DND-41 (cell line): ENCODE data around the gene NGDN.
"Not testable (repeated sequence)": the region's sequence is repeated elsewhere in the genome, so short reads cannot be mapped to it uniquely, and the experiment has no call there.

Experiments used
- ATAC-seq: fragments of 200-7000 bp; cut with Tn5 transposase; 3 replicates; pipeline ENCODE4 v1.9.1; 2021; ENCODE audit warnings: low read depth; ENCODE audit not compliant: insufficient read depth
- DNase-seq: peaks from one replicate; pipeline ENCODE4 v3.0.0-alpha.2; 2020
- H2AFZ ChIP-seq: 2 replicates; pipeline ENCODE4 v1.6.0; 2012; ENCODE audit warnings: low read depth, low read length
- H3K27ac ChIP-seq: 2 replicates; pipeline ENCODE4 v1.5.1; 2012; ENCODE audit warnings: low read length, inconsistent platforms
- H3K27me3 ChIP-seq: fragments of 200-600 bp; sonication (generic); 2 replicates; pipeline ENCODE4 v1.6.0; 2012; ENCODE audit warnings: low read length, mild to moderate bottlenecking, inconsistent platforms; ENCODE audit not compliant: insufficient read depth, poor library complexity
- H3K36me3 ChIP-seq: 2 replicates; pipeline ENCODE4 v1.5.1; 2012; ENCODE audit warnings: low read length, inconsistent platforms; ENCODE audit not compliant: insufficient read depth
- H3K4me1 ChIP-seq: 2 replicates; pipeline ENCODE4 v1.5.1; 2012; ENCODE audit warnings: mild to moderate bottlenecking, low read length; ENCODE audit not compliant: insufficient read depth
- H3K4me2 ChIP-seq: 2 replicates; pipeline ENCODE4 v1.6.0; 2012; ENCODE audit warnings: mild to moderate bottlenecking, moderate library complexity, low read length, inconsistent platforms; ENCODE audit not compliant: insufficient read depth
- H3K4me3 ChIP-seq, 2 experiments: fragments of 200-600 bp in 1 of 2; shearing (Covaris generic) in 1 of 2; 2 replicates each; pipeline ENCODE4 v1.5.1; 2012 to 2016; ENCODE audit warnings: inconsistent platforms in 2 of 2, low read length in 2 of 2, mild to moderate bottlenecking in 2 of 2, low read depth in 1 of 2, moderate library complexity in 1 of 2
- H3K79me2 ChIP-seq: 2 replicates; pipeline ENCODE4 v1.6.0; 2012; ENCODE audit warnings: low read length, inconsistent platforms; ENCODE audit not compliant: insufficient read depth
- H3K9ac ChIP-seq: 2 replicates; pipeline ENCODE4 v1.6.0; 2012; ENCODE audit warnings: low read depth, mild to moderate bottlenecking, inconsistent platforms, low read length, moderate library complexity
- H3K9me3 ChIP-seq: 2 replicates; pipeline ENCODE4 v1.5.1; 2012; ENCODE audit warnings: low read length, moderate library complexity, mild to moderate bottlenecking, inconsistent platforms; ENCODE audit not compliant: insufficient read depth, severe bottlenecking
- H4K20me1 ChIP-seq: 2 replicates; pipeline ENCODE4 v1.6.0; 2012; ENCODE audit warnings: low read length; ENCODE audit not compliant: insufficient read depth
- EZH2 ChIP-seq: IDR thresholded peaks from 3 replicates; pipeline ENCODE4 v1.6.1; 2012; ENCODE audit warnings: borderline replicate concordance, low read depth, mild to moderate bottlenecking, moderate library complexity, low read length, inconsistent platforms; ENCODE audit not compliant: severe bottlenecking
- TF ChIP-seq, protein P1 (sequence below): IDR thresholded peaks from 2 replicates; pipeline ENCODE4 v1.5.1; 2012; ENCODE audit warnings: borderline replicate concordance, low read length, moderate library complexity, mild to moderate bottlenecking; ENCODE audit not compliant: poor library complexity, severe bottlenecking; ENCODE audit errors: extremely low read depth

The NGDN gene

GRCh38 chr14:23425169-23425568 lies 44.3 kb upstream of the NGDN start:
- Histone ChIP-seq H3K9me3 (no peaks in the 10 kb centered on the region), H3K27me3 (peaks cover 24% of the 10 kb centered on the region), H2AFZ (no peak overlapping the region), H3K4me1 (no peaks in the 10 kb centered on the region), H3K79me2 (no peaks in the 10 kb centered on the region), H3K36me3 (no peaks in the 10 kb centered on the region), H3K4me3 (no peak overlapping the region), H4K20me1 (no peaks in the 10 kb centered on the region), H3K4me2 (no peak overlapping the region), H3K27ac (no peak overlapping the region), H3K9ac (no peak overlapping the region)
- DNase-seq (no peak), ATAC-seq (no peak)
- no peak for TF ChIP-seq EZH2
- TF ChIP-seq, protein P1, sequence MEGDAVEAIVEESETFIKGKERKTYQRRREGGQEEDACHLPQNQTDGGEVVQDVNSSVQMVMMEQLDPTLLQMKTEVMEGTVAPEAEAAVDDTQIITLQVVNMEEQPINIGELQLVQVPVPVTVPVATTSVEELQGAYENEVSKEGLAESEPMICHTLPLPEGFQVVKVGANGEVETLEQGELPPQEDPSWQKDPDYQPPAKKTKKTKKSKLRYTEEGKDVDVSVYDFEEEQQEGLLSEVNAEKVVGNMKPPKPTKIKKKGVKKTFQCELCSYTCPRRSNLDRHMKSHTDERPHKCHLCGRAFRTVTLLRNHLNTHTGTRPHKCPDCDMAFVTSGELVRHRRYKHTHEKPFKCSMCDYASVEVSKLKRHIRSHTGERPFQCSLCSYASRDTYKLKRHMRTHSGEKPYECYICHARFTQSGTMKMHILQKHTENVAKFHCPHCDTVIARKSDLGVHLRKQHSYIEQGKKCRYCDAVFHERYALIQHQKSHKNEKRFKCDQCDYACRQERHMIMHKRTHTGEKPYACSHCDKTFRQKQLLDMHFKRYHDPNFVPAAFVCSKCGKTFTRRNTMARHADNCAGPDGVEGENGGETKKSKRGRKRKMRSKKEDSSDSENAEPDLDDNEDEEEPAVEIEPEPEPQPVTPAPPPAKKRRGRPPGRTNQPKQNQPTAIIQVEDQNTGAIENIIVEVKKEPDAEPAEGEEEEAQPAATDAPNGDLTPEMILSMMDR, result no peak

- H3K36me3 ChIP-seq, H3K79me2 ChIP-seq, H3K9me3 ChIP-seq, H4K20me1 ChIP-seq, H3K4me2 ChIP-seq, DNase-seq, H3K4me1 ChIP-seq, ATAC-seq, H3K4me3 ChIP-seq, H3K9ac ChIP-seq, H2AFZ ChIP-seq, H3K27ac ChIP-seq: not testable (repeated sequence)
- H3K27me3 ChIP-seq, result peaks cover 19% of the 10 kb centered on the region
Observed at GRCh38 chr14:23425798-23426197, 43.7 kb upstream of the NGDN start.

- H3K27ac ChIP-seq, result no peak overlapping the region
- H3K9ac ChIP-seq, result no peak overlapping the region
- no peak for TF ChIP-seq EZH2
- TF ChIP-seq, protein P1, result no peak
- no peaks in the 10 kb centered on the region for H3K79me2 ChIP-seq
- no peak overlapping the region for H2AFZ ChIP-seq
- H3K36me3 ChIP-seq, result no peaks in the 10 kb centered on the region
- H3K4me1 ChIP-seq, result no peaks in the 10 kb centered on the region
- ATAC-seq (no peak), DNase-seq (no peak)
- no peak overlapping the region for H3K4me3 ChIP-seq
- no peaks in the 10 kb centered on the region for H3K9me3 ChIP-seq
- H3K27me3 ChIP-seq, result peaks cover 10% of the 10 kb centered on the region
- H4K20me1 ChIP-seq, result no peaks in the 10 kb centered on the region
- no peak overlapping the region for H3K4me2 ChIP-seq
Observed at GRCh38 chr14:23428686-23429495, 40.6 kb upstream of the NGDN start.

DNA sequence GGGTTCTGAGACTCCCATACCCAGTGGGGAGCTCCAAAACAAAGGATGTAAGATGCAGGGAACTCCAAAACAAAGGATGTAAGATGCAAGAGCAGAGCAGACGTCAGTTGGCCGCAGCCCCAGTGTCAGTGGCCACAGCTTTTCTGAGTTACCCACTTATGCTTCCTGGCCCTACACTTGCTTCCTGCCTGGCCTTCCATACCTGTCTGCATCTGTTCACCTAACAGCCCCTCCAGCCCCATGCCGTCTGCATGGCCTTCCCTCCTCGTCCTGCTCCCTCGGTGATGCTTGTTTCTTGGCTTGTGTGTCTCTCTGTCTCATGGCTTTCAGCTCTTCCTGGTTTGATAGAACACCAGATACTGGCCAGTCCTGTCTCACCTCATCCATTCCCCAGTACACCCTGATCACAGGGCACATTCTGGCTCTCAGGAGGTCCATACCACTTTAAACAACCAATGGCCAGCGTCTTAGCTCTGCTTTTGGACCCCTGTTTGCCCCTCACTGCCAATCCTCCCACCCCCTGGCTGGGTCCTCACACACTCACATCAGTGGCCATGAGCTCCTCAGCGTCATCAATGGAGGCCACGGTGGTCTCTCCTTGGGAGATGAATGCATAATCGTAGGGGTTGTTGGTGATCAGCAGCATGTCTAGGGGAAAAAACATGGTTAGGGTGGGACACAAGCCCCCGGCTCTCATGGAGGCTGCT lies 39.3 kb upstream of the NGDN start:
- H3K9ac ChIP-seq, result no peak overlapping the region
- no peak overlapping the region for H3K27ac ChIP-seq
- ATAC-seq, result no peak
- H3K27me3 ChIP-seq, result peaks cover 6% of the 10 kb centered on the region
- no peak for DNase-seq
- H2AFZ ChIP-seq, result no peak overlapping the region
- H3K79me2 ChIP-seq, result no peaks in the 10 kb centered on the region
- no peaks in the 10 kb centered on the region for H4K20me1 ChIP-seq
- no peak overlapping the region for H3K4me3 ChIP-seq
- no peak overlapping the region for H3K4me2 ChIP-seq
- H3K36me3 ChIP-seq, result no peaks in the 10 kb centered on the region
- H3K4me1 ChIP-seq, result no peaks in the 10 kb centered on the region
- H3K9me3 ChIP-seq, result no peaks in the 10 kb centered on the region
- TF ChIP-seq EZH2, result no peak
